CD4-positive, alpha-beta T cell treated with Interferon gamma for 1 hour (primary cell): ENCODE data around the gene CUL7.
"Not testable (repeated sequence)": the region's sequence is repeated elsewhere in the genome, so short reads cannot be mapped to it uniquely, and the experiment has no call there.

Experiments
- DNase-seq: peaks from one replicate; pipeline ENCODE4 v3.0.0-alpha.2; 2020

The CUL7 gene

DNA sequence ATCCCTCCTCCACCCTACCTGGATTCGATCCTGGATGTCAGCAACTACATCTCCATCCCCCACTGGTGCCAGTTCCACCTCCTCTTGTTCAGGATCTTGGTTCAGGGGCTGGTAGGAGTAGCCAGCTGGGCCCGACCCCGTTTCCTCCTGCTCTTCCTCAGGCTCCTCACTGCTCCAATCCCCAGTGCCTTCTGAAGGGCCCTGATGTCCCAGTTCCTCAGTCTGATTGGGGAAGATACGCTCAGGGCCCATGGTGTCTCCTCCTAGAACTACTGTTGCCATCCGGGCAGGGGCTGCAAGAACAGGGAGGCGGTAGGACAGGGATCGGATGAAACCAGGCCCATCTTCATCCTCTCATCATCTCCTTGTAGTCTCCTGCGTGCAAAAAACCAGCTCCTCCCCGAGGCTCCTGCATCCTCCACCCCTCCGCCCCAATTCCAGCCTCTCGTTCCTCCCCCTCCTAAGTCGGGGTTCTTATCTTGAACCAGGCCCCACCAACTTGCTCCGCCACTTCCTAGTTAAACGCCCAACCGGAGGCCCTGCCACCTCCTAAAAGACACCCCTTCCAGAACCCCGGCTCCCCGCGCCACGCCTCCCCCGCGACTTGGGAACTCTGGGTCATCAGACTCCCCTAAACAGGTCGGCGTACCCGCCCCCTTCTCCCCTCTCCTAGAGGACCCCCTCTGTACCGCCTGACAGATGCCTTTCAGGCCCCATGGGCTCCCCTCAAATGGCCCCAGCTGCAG lies 40.4 kb downstream of the CUL7 start:
- no peak for DNase-seq

DNA sequence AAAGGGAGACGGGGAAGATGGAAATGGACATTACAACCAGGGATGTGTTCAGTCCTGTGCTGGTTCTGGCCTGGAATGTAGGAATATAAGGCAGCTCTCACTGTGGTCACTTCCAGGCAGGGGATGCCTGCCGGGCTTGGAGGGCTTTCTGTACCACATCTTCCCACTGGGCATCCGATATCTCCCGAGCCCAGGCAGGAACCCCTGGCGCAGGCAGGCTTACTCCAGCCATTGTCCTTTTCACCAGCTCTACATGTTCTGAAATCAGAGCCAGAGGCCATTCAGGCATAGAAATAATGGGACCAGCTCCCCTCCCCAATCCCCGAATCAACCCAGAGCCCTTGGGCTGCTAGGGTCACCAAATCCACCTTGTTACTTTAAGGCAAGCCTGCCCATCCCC lies 41.3 kb downstream of the CUL7 start:
- no peak for DNase-seq

- DNase-seq = no peak
Observed at GRCh38 chr6:43011207-43011606, 42.4 kb downstream of the CUL7 start.

DNA sequence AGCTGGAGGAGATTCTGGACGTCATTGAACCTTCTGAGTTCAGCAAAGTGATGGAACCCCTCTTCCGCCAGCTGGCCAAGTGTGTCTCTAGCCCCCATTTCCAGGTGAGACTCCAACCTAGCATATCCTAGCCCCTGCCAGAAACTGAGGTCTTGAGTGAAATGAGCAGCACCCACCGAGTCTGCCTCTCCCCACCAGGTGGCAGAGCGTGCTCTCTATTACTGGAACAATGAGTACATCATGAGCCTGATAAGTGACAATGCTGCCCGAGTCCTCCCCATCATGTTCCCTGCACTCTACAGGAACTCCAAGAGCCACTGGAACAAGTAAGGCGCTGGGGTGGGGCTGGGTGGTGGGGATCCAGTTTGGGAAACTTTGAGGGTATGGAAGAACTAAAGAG lies 44.5 kb downstream of the CUL7 start:
- no peak for DNase-seq

GRCh38 chr6:43007126-43007525 lies 46.5 kb downstream of the CUL7 start:
- DNase-seq = no peak

GRCh38 chr6:43006251-43006650 lies 47.4 kb downstream of the CUL7 start:
- no peak for DNase-seq

DNA sequence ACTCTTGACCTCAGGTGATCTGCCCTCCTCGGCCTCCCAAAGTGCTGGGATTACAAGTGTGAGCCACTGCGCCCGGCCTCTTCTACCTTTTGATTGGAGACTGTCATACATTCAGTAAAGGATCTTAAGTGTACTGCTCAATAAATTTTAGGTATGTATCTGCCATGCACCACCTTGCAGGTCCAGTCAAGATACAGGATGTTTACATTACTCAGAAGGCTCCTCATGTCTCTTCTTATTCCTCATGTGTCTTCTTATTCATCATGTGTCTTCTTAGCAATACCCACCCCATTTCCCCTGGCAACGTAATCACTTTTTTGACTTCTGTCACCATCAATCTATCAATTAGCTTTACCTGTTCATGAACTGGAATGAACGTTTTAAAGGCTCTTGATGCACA lies 47.8 kb downstream of the CUL7 start:
- no peak for DNase-seq

DNA sequence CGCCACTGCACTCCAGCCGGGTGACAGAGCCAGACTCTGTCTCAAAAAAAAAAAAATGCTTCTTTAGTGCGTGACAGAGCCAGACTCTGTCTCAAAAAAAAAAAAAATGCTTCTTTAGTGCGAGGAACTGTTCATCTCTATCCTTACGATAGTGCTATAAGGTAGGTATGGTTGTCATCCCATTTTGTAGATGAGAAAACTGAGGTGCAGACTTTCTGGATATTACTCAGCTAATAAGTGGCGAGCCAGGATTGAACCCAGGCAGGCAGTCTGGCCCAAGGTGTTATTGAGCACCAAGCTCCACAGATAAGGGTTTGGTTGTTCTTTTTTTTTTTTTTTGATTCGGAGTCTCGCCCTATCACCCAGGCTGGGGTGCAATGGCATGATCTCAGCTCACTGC lies 51.8 kb downstream of the CUL7 start:
- no peak for DNase-seq

DNA sequence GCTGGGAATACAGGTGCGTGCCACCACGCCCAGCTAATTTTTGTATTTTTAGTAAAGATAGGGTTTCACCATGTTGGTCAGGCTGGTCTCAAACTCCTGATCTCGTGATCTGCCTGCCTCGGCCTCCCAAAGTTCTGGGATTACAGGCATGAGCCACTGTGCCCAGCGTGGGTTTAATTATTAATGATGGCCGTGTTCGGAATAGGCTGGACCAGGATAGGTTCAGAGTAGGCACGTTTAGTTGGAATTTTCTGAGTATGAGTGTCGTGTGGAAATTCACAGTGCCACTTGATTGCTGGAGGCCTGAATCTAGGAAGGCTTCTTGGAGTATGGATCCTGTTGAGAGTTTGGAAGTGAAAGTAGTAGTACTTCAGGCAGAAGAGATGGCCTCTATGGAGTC lies 55.4 kb downstream of the CUL7 start:
- not testable (repeated sequence) for DNase-seq

- no peak for DNase-seq
Observed at GRCh38 chr6:42996513-42996912, 57.1 kb downstream of the CUL7 start.

DNA sequence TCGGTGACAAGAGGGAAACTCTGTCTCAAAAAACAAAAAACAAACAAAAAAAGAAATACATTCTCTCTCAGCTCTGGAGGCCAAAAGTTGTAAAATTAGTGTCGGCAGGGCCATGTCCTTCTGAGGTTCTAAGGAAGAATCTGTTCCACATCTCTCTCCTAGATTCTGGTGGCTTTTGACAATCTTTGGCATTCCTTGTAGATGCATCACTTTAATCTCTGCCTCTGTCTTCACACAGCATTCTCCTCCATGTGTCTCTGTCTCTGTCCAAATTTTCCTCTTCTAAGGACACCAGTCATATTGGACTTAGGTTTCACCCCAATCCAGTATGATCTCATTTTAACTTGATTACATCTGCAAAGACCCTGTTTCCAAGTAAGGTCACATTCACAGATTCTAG lies 60.2 kb downstream of the CUL7 start:
- DNase-seq = no peak

DNA sequence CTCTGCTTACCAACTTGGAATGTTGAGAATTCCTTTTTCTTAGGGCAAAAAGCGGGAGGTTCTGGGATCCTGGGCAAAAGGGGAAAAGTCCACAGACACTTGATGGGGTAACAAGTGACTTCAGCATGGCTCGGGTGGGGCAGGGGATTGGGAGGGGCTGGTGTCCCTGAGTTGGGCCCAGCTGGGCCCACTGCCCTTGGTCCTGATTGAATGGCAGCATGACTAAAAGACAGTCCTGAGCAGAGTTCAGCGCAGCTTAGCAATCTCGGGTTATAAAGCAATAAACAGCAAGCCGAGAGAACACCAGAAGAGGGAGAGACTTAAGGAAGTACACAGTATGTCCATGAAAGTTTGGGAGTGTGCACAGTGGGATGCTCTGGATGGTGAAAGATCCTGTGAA lies 63.7 kb downstream of the CUL7 start:
- DNase-seq = no peak

DNA sequence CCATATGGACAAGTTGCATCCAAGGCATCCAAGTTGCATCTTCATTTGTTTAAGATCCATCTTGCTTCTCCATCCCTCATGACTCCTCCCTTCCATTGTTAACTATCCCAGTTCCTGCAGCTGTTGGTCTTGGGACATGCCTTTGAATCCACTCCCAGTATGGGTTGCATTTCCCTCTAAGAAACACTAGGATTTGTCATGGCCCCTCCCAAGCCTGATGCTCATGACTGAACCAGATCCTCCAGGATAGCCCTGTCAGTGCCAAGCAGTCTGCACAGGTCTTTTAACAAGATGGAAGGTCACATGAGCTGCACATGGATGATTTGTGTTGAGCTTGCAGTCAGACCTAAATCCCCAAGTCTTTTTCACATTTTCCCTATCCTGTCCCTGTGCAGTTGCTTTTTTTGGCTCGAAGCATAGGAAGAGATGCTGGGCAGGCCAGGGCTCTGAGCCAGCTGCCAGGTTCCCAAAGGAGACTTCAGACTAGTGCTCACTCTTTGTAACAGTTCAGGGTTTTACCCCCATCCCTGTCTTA lies 65.1 kb downstream of the CUL7 start:
- no peak for DNase-seq
